Immature natural killer cell (primary cell): ENCODE measurements around the gene ANKRD65. TPM values are rescaled to one million over a fixed set of nuclear protein-coding genes. Genes with fewer than 3 reads are reported as not detected.
"Not testable (repeated sequence)": the region's sequence is repeated elsewhere in the genome, so short reads cannot be mapped to it uniquely, and the experiment has no call there.

ENCODE experiments used
- DNase-seq, 3 donors: peaks; one replicate each; pipeline ENCODE4 v3.0.0; 2022; ENCODE audit warnings: mixed read lengths in 1 of 3
- H3K27ac Mint-ChIP-seq, 6 donors: one replicate each; pipeline ENCODE4 v1.8.0; 2020; ENCODE audit warnings: mixed read lengths in 6 of 6, mild to moderate bottlenecking in 5 of 6, inconsistent platforms in 4 of 6, moderate library complexity in 3 of 6
- H3K27me3 Mint-ChIP-seq, 3 donors: one replicate each; pipeline ENCODE4 v1.8.0; 2020 to 2021; ENCODE audit warnings: low read depth in 3 of 3, mild to moderate bottlenecking in 3 of 3, mixed read lengths in 3 of 3, moderate library complexity in 3 of 3, inconsistent platforms in 1 of 3
- H3K36me3 Mint-ChIP-seq, 3 donors: one replicate each; pipeline ENCODE4 v1.8.0; 2020; ENCODE audit warnings: mixed read lengths in 3 of 3, inconsistent platforms in 2 of 3, mild to moderate bottlenecking in 2 of 3
- H3K4me1 Mint-ChIP-seq, 2 donors: one replicate each; pipeline ENCODE4 v1.8.0; 2020; ENCODE audit warnings: inconsistent platforms in 2 of 2, mild to moderate bottlenecking in 2 of 2, mixed read lengths in 2 of 2, moderate library complexity in 1 of 2
- H3K4me3 Mint-ChIP-seq, 5 donors: one replicate each; pipeline ENCODE4 v1.8.0; 2020; ENCODE audit warnings: mild to moderate bottlenecking in 5 of 5, mixed read lengths in 5 of 5, inconsistent platforms in 3 of 5, moderate library complexity in 3 of 5
- H3K9me3 Mint-ChIP-seq, 6 donors: one replicate each; pipeline ENCODE4 v1.8.0; 2020; ENCODE audit warnings: mild to moderate bottlenecking in 6 of 6, mixed read lengths in 6 of 6, inconsistent platforms in 4 of 6, moderate library complexity in 3 of 6
- polyA plus RNA-seq, 3 donors: library from polyadenylated mRNA; unstranded; fragments of 300-500 nt; fragmentation: Illumina TruSeq; gene quantifications; one replicate each; pipeline ENCODE4 v1.2.3, GENCODE V29; 2021

ANKRD65 gene
- not detected for polyA plus RNA-seq

GRCh38 chr1:1421147-1421906, at the start of gene ANKRD65:
TSS of gene ANKRD65 (minus strand) at chr1:1421276. CDS start at chr1:1421005, 271 bp downstream.
- no peaks in the 10 kb centered on the region for H3K9me3 Mint-ChIP-seq
- peaks cover 6 to 14% (median 10%) of the 10 kb centered on the region in 3 donors for H3K27me3 Mint-ChIP-seq
- no peak within 1 kb of the TSS for H3K4me3 Mint-ChIP-seq
- H3K4me1 Mint-ChIP-seq = no peaks in the 10 kb centered on the region
- H3K27ac Mint-ChIP-seq = no peak within 1 kb of the TSS
- no peak for DNase-seq
- H3K36me3 Mint-ChIP-seq = no peaks in the 10 kb centered on the region

GRCh38 chr1:1468196-1468985, 47.3 kb upstream of the ANKRD65 start:
- not testable (repeated sequence) for H3K4me3 Mint-ChIP-seq, H3K36me3 Mint-ChIP-seq, DNase-seq, H3K9me3 Mint-ChIP-seq, H3K27ac Mint-ChIP-seq
- H3K4me1 Mint-ChIP-seq = peaks cover 11 to 19% of the 10 kb centered on the region in 2 donors
- H3K27me3 Mint-ChIP-seq = peaks cover 0 to 13% (median 3%) of the 10 kb centered on the region in 3 donors

- no peaks in the 10 kb centered on the region for H3K4me1 Mint-ChIP-seq
- H3K27ac Mint-ChIP-seq = no peak overlapping the region
- no peaks in the 10 kb centered on the region for H3K36me3 Mint-ChIP-seq
- H3K27me3 Mint-ChIP-seq = peaks cover 0 to 4% (median 0%) of the 10 kb centered on the region in 3 donors
- no peak for DNase-seq
- H3K9me3 Mint-ChIP-seq = no peaks in the 10 kb centered on the region
- H3K4me3 Mint-ChIP-seq = no peak overlapping the region
Observed at GRCh38 chr1:1463312-1463711, 42.2 kb upstream of the ANKRD65 start.

- no peaks in the 10 kb centered on the region for H3K4me1 Mint-ChIP-seq
- no peaks in the 10 kb centered on the region for H3K36me3 Mint-ChIP-seq
- no peaks in the 10 kb centered on the region for H3K9me3 Mint-ChIP-seq
- peak overlapping the region in 1 of 6 donors; percentile 40 for H3K27ac Mint-ChIP-seq
- peaks cover 0 to 4% (median 0%) of the 10 kb centered on the region in 3 donors for H3K27me3 Mint-ChIP-seq
- peak overlapping the region; percentile 33 to 63 (median 44) for H3K4me3 Mint-ChIP-seq
- peak in 1 of 3 donors; percentile 34 for DNase-seq
Observed at GRCh38 chr1:1462318-1462966, 41.4 kb upstream of the ANKRD65 start.

GRCh38 chr1:1461721-1462317, 40.7 kb upstream of the ANKRD65 start:
- Mint-ChIP-seq H3K9me3 (no peaks in the 10 kb centered on the region), H3K4me1 (no peaks in the 10 kb centered on the region), H3K4me3 (peak overlapping the region in 1 of 5 donors; percentile 46), H3K27ac (no peak overlapping the region), H3K27me3 (peaks cover 0 to 4% (median 0%) of the 10 kb centered on the region in 3 donors), H3K36me3 (no peaks in the 10 kb centered on the region)
- no peak for DNase-seq

- Mint-ChIP-seq H3K27ac (no peak overlapping the region), H3K4me1 (no peaks in the 10 kb centered on the region), H3K27me3 (peaks cover 0 to 4% (median 0%) of the 10 kb centered on the region in 3 donors), H3K36me3 (no peaks in the 10 kb centered on the region), H3K9me3 (no peaks in the 10 kb centered on the region), H3K4me3 (no peak overlapping the region)
- no peak for DNase-seq
Observed at GRCh38 chr1:1460540-1461130, 39.6 kb upstream of the ANKRD65 start.

- not testable (repeated sequence) for DNase-seq, H3K27me3 Mint-ChIP-seq, H3K27ac Mint-ChIP-seq, H3K36me3 Mint-ChIP-seq, H3K4me3 Mint-ChIP-seq, H3K9me3 Mint-ChIP-seq, H3K4me1 Mint-ChIP-seq
Observed at GRCh38 chr1:1459711-1460110, 38.6 kb upstream of the ANKRD65 start.

- H3K4me1 Mint-ChIP-seq, H3K4me3 Mint-ChIP-seq, DNase-seq, H3K27ac Mint-ChIP-seq, H3K36me3 Mint-ChIP-seq, H3K27me3 Mint-ChIP-seq, H3K9me3 Mint-ChIP-seq: not testable (repeated sequence)
Observed at GRCh38 chr1:1459156-1459555, 38.1 kb upstream of the ANKRD65 start.

GRCh38 chr1:1456683-1457255, 35.7 kb upstream of the ANKRD65 start:
- H3K4me1 Mint-ChIP-seq, H3K36me3 Mint-ChIP-seq, H3K9me3 Mint-ChIP-seq, H3K4me3 Mint-ChIP-seq, DNase-seq, H3K27me3 Mint-ChIP-seq, H3K27ac Mint-ChIP-seq: not testable (repeated sequence)

GRCh38 chr1:1455934-1456333, 34.9 kb upstream of the ANKRD65 start:
- DNase-seq, H3K4me3 Mint-ChIP-seq, H3K36me3 Mint-ChIP-seq, H3K9me3 Mint-ChIP-seq, H3K4me1 Mint-ChIP-seq, H3K27ac Mint-ChIP-seq, H3K27me3 Mint-ChIP-seq: not testable (repeated sequence)

- H3K27me3 Mint-ChIP-seq = peaks cover 0 to 2% (median 0%) of the 10 kb centered on the region in 3 donors
- H3K27ac Mint-ChIP-seq = no peak overlapping the region
- no peaks in the 10 kb centered on the region for H3K9me3 Mint-ChIP-seq
- no peaks in the 10 kb centered on the region for H3K36me3 Mint-ChIP-seq
- no peak overlapping the region for H3K4me3 Mint-ChIP-seq
- DNase-seq = no peak
- no peaks in the 10 kb centered on the region for H3K4me1 Mint-ChIP-seq
Observed at GRCh38 chr1:1455366-1455884, 34.3 kb upstream of the ANKRD65 start.

- DNase-seq, H3K36me3 Mint-ChIP-seq: not testable (repeated sequence)
Observed at GRCh38 chr1:1454286-1455056, 33.4 kb upstream of the ANKRD65 start.

More at GRCh38 chr1:1454286-1455056, 33.4 kb upstream of the ANKRD65 start:
- not testable (repeated sequence) for H3K4me1 Mint-ChIP-seq, H3K9me3 Mint-ChIP-seq, H3K27ac Mint-ChIP-seq, H3K27me3 Mint-ChIP-seq, H3K4me3 Mint-ChIP-seq
